Brain pericyte (primary cell): ENCODE data around the gene PRRX1.

Experiments used
- DNase-seq: peaks from one replicate; pipeline ENCODE4 v3.0.0-alpha.2; 2012; ENCODE audit warnings: low read depth, low spot score

Gene PRRX1

DNA sequence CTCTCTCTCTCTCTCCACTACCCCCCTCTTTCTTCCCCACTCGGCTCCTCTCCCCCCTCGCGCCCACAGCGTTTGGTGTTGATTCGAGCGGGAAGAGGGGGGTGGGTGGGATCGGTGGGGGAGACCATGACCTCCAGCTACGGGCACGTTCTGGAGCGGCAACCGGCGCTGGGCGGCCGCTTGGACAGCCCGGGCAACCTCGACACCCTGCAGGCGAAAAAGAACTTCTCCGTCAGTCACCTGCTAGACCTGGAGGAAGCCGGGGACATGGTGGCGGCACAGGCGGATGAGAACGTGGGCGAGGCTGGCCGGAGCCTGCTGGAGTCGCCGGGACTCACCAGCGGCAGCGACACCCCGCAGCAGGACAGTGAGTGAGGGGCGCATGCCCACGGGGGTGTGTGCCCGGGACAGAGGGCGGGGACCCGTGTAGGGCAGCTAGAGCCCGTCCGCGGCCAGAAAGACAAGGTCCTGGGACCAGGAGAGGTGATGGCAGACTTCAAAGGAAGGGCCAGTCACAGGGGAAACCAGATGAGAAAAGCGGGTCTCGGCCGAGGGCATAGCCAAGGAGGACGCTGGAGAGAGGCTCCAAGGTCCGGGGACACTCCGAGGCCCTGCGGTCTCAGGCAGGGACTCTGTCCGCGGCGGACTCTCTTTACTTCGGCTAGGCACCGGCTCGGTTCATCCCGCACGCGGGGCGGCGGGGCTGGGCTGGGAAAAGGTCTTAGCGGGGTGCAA is at the start of gene PRRX1:
Gene PRRX1, plus strand, starts transcription at position 39 of the 735 bp plus-strand sequence. Its CDS starts 88 bp downstream, at position 127.
- no peak for DNase-seq

DNA sequence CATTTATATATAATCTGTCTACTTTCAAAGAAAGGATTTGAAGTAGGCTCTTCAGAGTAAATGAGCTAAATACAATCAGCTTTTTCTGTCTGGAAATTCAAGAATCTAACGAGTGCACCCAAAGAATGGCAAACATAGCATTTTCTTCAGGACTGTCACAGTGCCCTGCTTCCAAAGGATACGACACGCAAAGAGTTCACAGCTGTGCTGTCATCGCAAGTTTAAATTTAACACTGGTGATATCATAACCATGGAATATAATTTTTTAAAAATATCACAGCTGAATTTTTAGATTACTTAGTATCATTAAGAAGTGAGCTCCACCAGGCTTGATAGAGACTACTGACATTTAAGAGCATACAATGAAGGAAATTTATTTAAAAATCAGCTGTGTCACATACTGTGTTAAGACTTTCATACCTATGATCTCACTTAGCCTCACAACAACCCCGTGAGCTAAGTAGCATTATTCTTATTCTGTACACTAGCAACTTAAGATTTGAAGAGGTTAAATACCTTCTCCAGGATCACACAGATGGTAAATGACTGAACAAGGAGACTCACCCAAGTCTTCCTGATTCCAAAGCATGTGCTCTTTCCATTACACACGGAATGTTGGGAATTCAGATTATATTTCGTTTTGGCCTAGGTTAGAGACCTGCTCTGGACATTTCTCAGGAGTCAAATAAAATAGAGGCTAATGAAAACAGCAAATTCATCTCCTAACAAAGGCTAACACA is 46.2 kb upstream of the PRRX1 start:
- DNase-seq = no peak

DNA sequence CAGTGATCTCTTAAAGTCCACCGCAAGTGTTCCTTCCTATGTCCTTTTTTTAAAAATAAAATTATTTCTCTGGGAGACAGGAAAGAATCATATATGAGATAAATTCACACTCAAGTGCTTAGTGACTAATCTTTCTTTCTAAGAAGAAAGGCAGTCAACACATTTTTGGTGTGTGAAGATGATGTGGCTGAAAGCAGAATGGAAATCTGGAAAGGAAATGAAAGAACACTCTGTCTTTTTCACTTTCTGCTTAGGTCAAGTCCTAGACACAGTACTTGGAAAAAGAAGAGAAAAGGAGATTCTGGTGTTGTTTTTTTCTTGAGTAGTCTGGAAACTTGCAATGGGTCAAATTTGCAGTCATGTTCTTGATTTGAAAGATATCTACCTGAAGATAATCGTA is 45.5 kb upstream of the PRRX1 start:
- DNase-seq = no peak

GRCh38 chr1:170619241-170620028 is 44.5 kb upstream of the PRRX1 start:
- peak; percentile 32 for DNase-seq

DNA sequence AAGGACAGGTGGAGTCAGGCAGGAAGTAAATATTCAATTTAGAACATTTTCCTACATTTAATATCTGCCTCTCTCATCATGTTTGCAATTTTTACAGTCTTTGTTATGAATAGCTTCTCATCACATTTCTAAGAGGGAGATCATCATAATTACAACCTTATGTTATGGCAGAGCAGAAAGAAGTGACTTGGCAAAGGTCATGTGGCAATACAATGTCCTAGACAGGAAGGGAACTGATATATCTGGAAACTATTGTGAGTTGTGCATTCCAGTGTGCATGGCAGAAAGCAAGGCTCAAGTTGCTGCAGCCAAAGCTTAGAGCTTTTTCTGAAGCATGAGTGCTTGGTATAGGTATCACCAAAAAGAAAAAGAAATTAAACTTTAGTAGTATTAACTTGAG is 43.8 kb upstream of the PRRX1 start:
- no peak for DNase-seq

DNA sequence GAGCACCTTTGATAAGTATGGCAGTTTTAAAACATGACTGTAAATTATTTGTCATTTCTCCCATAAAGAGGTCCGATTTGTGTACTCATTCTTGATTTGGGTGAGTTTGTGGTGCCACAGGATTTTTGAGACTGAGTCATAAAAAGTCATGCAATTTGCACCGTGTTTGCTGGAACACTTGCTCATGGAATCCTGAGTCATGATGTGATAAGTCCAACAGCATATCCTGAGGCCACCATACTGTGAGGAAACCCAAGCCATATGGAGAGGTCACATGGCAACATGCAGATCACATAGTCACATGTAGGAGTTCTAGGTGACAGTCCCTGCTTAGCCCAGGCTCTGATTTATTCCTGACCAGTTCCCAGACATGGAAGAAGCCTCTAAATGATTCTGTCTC is 40.8 kb upstream of the PRRX1 start:
- no peak for DNase-seq

DNA sequence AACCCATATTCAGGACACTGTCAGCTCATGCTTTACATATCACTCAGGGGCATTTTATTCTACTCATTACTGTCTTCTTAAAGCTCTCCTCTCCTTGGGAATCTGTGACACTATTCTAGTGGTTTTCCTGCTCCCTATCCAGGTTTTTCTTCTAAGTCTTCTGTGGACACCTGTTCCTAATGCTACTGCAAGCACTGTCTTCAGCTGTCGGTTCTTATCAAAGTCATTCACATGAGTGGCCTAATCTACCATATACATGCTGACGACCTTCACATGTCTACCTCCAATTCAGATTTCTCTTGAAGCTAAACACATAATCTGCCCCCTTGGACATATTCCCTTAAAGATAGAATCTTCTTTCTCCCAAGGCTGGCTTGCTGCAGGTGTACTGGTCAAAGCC is 39.8 kb upstream of the PRRX1 start:
- DNase-seq = no peak

- no peak for DNase-seq
These were observed 33.0 kb upstream of the PRRX1 start for GRCh38 chr1:170630977-170631376.

GRCh38 chr1:170634293-170634692 is 29.6 kb upstream of the PRRX1 start:
- DNase-seq = no peak

GRCh38 chr1:170634824-170635410 is 29.0 kb upstream of the PRRX1 start:
- DNase-seq = no peak

DNA sequence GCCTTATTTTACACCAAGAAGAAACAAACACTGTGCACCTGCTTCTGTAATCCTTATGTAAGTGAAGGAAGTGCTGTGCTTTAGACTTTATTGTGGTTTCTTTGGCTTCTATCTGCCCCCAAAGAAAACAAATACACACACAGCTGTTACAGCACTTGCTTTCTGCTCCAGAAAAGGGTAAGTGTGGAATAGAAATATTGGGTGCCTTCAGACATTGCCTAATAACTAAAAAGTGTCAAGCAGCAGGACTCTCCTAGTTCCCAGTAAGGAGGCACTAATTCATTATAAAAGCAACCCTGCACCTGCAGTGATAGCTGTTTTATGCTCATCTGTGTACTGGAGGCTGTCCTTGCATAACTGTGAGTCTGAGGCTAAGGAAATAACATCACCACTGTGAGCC is 23.4 kb upstream of the PRRX1 start:
- no peak for DNase-seq

DNA sequence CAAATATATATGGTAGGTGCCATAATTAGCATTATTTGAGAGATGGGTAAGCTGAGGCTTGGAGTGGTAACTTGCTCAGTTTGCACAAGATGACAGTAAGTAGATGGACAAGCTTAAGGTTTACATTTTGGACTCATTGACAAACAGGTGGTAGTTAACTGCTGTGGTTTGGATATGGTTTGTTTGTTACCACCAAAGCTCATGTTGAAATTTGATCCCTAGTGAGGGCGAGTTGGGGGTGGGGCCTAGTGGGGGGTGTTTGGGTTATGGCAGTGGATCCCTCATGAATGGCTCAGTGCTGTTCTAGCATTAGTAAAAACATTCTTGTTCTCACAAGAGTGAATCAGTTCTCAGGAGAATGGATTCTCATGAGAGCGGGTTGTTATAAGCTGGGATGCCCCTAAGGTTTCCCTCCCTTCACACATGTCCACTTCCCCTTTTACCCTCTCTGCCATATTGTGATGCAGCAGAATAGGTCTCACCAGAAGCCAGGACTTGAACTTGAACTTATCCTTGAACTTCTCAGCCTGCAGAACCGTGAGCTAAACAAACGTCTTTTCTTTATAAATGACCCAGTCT is 6.6 kb upstream of the PRRX1 start:
- DNase-seq = no peak

DNA sequence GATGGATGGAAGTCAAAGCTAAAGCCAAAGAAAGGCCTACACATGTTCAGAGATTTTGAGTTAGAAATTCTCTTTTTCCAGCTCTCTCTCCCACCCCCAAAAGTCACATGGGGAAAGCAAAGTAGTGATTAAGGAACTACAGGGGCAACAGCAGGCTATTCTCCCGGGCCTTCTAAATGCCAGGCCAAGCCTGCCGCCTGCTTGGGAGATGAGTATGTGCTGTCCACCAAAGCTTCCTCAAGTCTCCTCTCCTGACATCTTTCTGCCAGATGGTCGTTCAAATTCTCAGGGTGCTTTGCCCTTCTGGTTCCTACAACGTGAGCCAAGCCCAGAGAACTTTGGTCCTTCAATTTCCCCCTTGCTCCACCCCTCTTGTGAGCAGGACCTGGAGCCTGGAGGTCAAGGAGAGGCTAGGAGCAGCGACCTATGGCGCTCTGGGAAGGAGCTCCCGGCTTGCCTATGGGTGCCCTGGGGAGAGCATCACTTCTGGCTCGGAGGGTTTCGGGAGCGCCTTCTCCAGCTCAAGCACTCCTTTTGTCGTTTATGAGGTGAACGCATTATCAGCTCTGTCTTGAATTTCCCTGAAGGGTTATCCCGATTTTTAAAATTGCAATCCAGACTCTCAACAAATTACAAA is 4.4 kb upstream of the PRRX1 start:
- no peak for DNase-seq

DNA sequence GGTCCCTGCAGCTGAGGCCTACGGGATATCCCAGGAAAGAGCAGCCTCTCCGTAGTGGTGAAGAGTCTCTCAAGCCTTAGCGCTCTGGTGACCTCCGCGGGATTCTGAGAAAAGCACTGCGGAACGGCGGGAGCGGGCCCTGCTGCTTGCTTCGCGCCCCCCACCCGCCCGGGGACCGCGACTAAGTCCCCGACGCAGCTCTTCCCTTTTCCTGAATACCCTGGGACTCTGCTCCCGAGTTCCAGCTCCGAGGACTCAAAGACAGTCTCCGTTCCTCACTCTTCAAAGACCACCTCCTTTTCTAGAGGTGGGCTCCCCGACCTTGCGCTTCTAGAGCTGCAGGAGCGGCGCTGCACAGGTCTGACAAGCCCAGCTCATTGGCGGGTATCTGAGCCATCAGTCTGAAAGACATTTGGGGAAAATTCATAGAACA is 3.6 kb upstream of the PRRX1 start:
- DNase-seq = no peak

- no peak for DNase-seq
These were observed 2.9 kb upstream of the PRRX1 start for GRCh38 chr1:170660871-170661645.

- DNase-seq = no peak
These were observed 2.1 kb upstream of the PRRX1 start for GRCh38 chr1:170661646-170662411.

- no peak for DNase-seq
These were observed 1.1 kb upstream of the PRRX1 start for GRCh38 chr1:170662561-170663403.

GRCh38 chr1:170663404-170664092 is 383 bp upstream of the PRRX1 start:
- DNase-seq = no peak
